ENCODE data around the gene ANKUB1.

ANKUB1 gene

GRCh38 chr3:149744151-149744550, 48.2 kb downstream of the ANKUB1 start:
- H3K36me3 ChIP-seq (ENCODE audit: control insufficient read depth, insufficient read depth, low read length): peaks cover 2% of the 10 kb centered on the region

GRCh38 chr3:149739396-149739795, 53.0 kb downstream of the ANKUB1 start:
- H3K4me3 ChIP-seq (ENCODE audit: low read length): no peak overlapping the region
- H3K9ac ChIP-seq (ENCODE audit: low read length): no peak overlapping the region
- no peak overlapping the region for H3K27ac ChIP-seq (ENCODE audit: low read depth, low read length)
- H3K4me1 ChIP-seq (ENCODE audit: control insufficient read depth, insufficient read depth, low read length): no peaks in the 10 kb centered on the region
- H3K36me3 ChIP-seq (ENCODE audit: control insufficient read depth, insufficient read depth, low read length): peaks cover 2% of the 10 kb centered on the region
- no peaks in the 10 kb centered on the region for H3K27me3 ChIP-seq (ENCODE audit: control insufficient read depth, insufficient read depth, low read length)

More at GRCh38 chr3:149744151-149744550, 48.2 kb downstream of the ANKUB1 start:
- no peaks in the 10 kb centered on the region for H3K4me1 ChIP-seq (ENCODE audit: control insufficient read depth, insufficient read depth, low read length)
- H3K9ac ChIP-seq (ENCODE audit: low read length): no peak overlapping the region
- no peak overlapping the region for H3K4me3 ChIP-seq (ENCODE audit: low read length)
- H3K27me3 ChIP-seq (ENCODE audit: control insufficient read depth, insufficient read depth, low read length): no peaks in the 10 kb centered on the region
- H3K27ac ChIP-seq (ENCODE audit: low read depth, low read length): no peak overlapping the region

GRCh38 chr3:149738876-149739275, 53.5 kb downstream of the ANKUB1 start:
- no peaks in the 10 kb centered on the region for H3K27me3 ChIP-seq (ENCODE audit: control insufficient read depth, insufficient read depth, low read length)
- no peak overlapping the region for H3K27ac ChIP-seq (ENCODE audit: low read depth, low read length)
- peaks cover 2% of the 10 kb centered on the region for H3K36me3 ChIP-seq (ENCODE audit: control insufficient read depth, insufficient read depth, low read length)
- H3K9ac ChIP-seq (ENCODE audit: low read length): no peak overlapping the region
- no peak overlapping the region for H3K4me3 ChIP-seq (ENCODE audit: low read length)
- H3K4me1 ChIP-seq (ENCODE audit: control insufficient read depth, insufficient read depth, low read length): no peaks in the 10 kb centered on the region

GRCh38 chr3:149736953-149737205, 55.5 kb downstream of the ANKUB1 start:
- Histone ChIP-seq H3K4me1 (ENCODE audit: control insufficient read depth, insufficient read depth, low read length) (no peaks in the 10 kb centered on the region), H3K36me3 (ENCODE audit: control insufficient read depth, insufficient read depth, low read length) (peaks cover 2% of the 10 kb centered on the region), H3K4me3 (ENCODE audit: low read length) (no peak overlapping the region), H3K27ac (ENCODE audit: low read depth, low read length) (no peak overlapping the region), H3K27me3 (ENCODE audit: control insufficient read depth, insufficient read depth, low read length) (no peaks in the 10 kb centered on the region), H3K9ac (ENCODE audit: low read length) (no peak overlapping the region)

GRCh38 chr3:149736175-149736952, 56.0 kb downstream of the ANKUB1 start:
- Histone ChIP-seq H3K4me1 (ENCODE audit: control insufficient read depth, insufficient read depth, low read length) (no peaks in the 10 kb centered on the region), H3K27ac (ENCODE audit: low read depth, low read length) (no peak overlapping the region), H3K27me3 (ENCODE audit: control insufficient read depth, insufficient read depth, low read length) (no peaks in the 10 kb centered on the region), H3K36me3 (ENCODE audit: control insufficient read depth, insufficient read depth, low read length) (peaks cover under 1% of the 10 kb centered on the region), H3K9ac (ENCODE audit: low read length) (no peak overlapping the region), H3K4me3 (ENCODE audit: low read length) (no peak overlapping the region)

GRCh38 chr3:149732234-149732633, 60.1 kb downstream of the ANKUB1 start:
- Histone ChIP-seq H3K27me3 (ENCODE audit: control insufficient read depth, insufficient read depth, low read length) (no peaks in the 10 kb centered on the region), H3K4me1 (ENCODE audit: control insufficient read depth, insufficient read depth, low read length) (no peaks in the 10 kb centered on the region), H3K9ac (ENCODE audit: low read length) (no peak overlapping the region), H3K4me3 (ENCODE audit: low read length) (no peak overlapping the region), H3K27ac (ENCODE audit: low read depth, low read length) (no peak overlapping the region), H3K36me3 (ENCODE audit: control insufficient read depth, insufficient read depth, low read length) (no peaks in the 10 kb centered on the region)

GRCh38 chr3:149727656-149728055, 64.7 kb downstream of the ANKUB1 start:
- no peaks in the 10 kb centered on the region for H3K27me3 ChIP-seq (ENCODE audit: control insufficient read depth, insufficient read depth, low read length)
- no peaks in the 10 kb centered on the region for H3K36me3 ChIP-seq (ENCODE audit: control insufficient read depth, insufficient read depth, low read length)

GRCh38 chr3:149726716-149727407, 65.5 kb downstream of the ANKUB1 start:
- Histone ChIP-seq H3K9ac (ENCODE audit: low read length) (no peak overlapping the region), H3K36me3 (ENCODE audit: control insufficient read depth, insufficient read depth, low read length) (no peaks in the 10 kb centered on the region), H3K4me3 (ENCODE audit: low read length) (no peak overlapping the region), H3K4me1 (ENCODE audit: control insufficient read depth, insufficient read depth, low read length) (no peaks in the 10 kb centered on the region), H3K27ac (ENCODE audit: low read depth, low read length) (no peak overlapping the region), H3K27me3 (ENCODE audit: control insufficient read depth, insufficient read depth, low read length) (no peaks in the 10 kb centered on the region)

More at GRCh38 chr3:149727656-149728055, 64.7 kb downstream of the ANKUB1 start:
- H3K4me3 ChIP-seq (ENCODE audit: low read length): no peak overlapping the region
- H3K4me1 ChIP-seq (ENCODE audit: control insufficient read depth, insufficient read depth, low read length): no peaks in the 10 kb centered on the region
- H3K9ac ChIP-seq (ENCODE audit: low read length): no peak overlapping the region
- no peak overlapping the region for H3K27ac ChIP-seq (ENCODE audit: low read depth, low read length)

GRCh38 chr3:149723781-149724180, 68.6 kb downstream of the ANKUB1 start:
- Histone ChIP-seq H3K27me3 (ENCODE audit: control insufficient read depth, insufficient read depth, low read length) (no peaks in the 10 kb centered on the region), H3K4me1 (ENCODE audit: control insufficient read depth, insufficient read depth, low read length) (no peaks in the 10 kb centered on the region), H3K36me3 (ENCODE audit: control insufficient read depth, insufficient read depth, low read length) (no peaks in the 10 kb centered on the region), H3K4me3 (ENCODE audit: low read length) (no peak overlapping the region), H3K9ac (ENCODE audit: low read length) (no peak overlapping the region), H3K27ac (ENCODE audit: low read depth, low read length) (no peak overlapping the region)

GRCh38 chr3:149720918-149721317, 71.4 kb downstream of the ANKUB1 start:
- no peaks in the 10 kb centered on the region for H3K4me1 ChIP-seq (ENCODE audit: control insufficient read depth, insufficient read depth, low read length)

GRCh38 chr3:149717391-149718056, 74.8 kb downstream of the ANKUB1 start:
- Histone ChIP-seq H3K27me3 (ENCODE audit: control insufficient read depth, insufficient read depth, low read length) (no peaks in the 10 kb centered on the region), H3K9ac (ENCODE audit: low read length) (no peak overlapping the region), H3K36me3 (ENCODE audit: control insufficient read depth, insufficient read depth, low read length) (no peaks in the 10 kb centered on the region), H3K4me1 (ENCODE audit: control insufficient read depth, insufficient read depth, low read length) (no peaks in the 10 kb centered on the region), H3K27ac (ENCODE audit: low read depth, low read length) (no peak overlapping the region), H3K4me3 (ENCODE audit: low read length) (peak overlapping the region; percentile 0)

More at GRCh38 chr3:149720918-149721317, 71.4 kb downstream of the ANKUB1 start:
- no peaks in the 10 kb centered on the region for H3K36me3 ChIP-seq (ENCODE audit: control insufficient read depth, insufficient read depth, low read length)
- no peak overlapping the region for H3K9ac ChIP-seq (ENCODE audit: low read length)
- H3K27me3 ChIP-seq (ENCODE audit: control insufficient read depth, insufficient read depth, low read length): no peaks in the 10 kb centered on the region
- no peak overlapping the region for H3K4me3 ChIP-seq (ENCODE audit: low read length)
- H3K27ac ChIP-seq (ENCODE audit: low read depth, low read length): no peak overlapping the region

- no peaks in the 10 kb centered on the region for H3K27me3 ChIP-seq (ENCODE audit: control insufficient read depth, insufficient read depth, low read length)
- no peak overlapping the region for H3K27ac ChIP-seq (ENCODE audit: low read depth, low read length)
- peak overlapping the region; percentile 0 for H3K4me3 ChIP-seq (ENCODE audit: low read length)
- no peak overlapping the region for H3K9ac ChIP-seq (ENCODE audit: low read length)
- no peaks in the 10 kb centered on the region for H3K4me1 ChIP-seq (ENCODE audit: control insufficient read depth, insufficient read depth, low read length)
- H3K36me3 ChIP-seq (ENCODE audit: control insufficient read depth, insufficient read depth, low read length): no peaks in the 10 kb centered on the region
Observed at GRCh38 chr3:149716984-149717383, 75.4 kb downstream of the ANKUB1 start.
